HG03575 (cell line): Measurements from ENCODE around the gene RNF186.

Experiments
- ATAC-seq: cut with Tn5 transposase; IDR thresholded peaks from one replicate; pipeline ENCODE4 v1.9.1; 2021; ENCODE audit not compliant: unreplicated experiment, insufficient number of reproducible peaks, low FRiP score; ENCODE audit errors: extremely low read depth

RNF186 gene

GRCh38 chr1:19771350-19771749, 43.7 kb downstream of the RNF186 start:
- ATAC-seq: no peak

GRCh38 chr1:19770436-19771190, 44.5 kb downstream of the RNF186 start:
- no peak for ATAC-seq

- no peak for ATAC-seq
Observed at GRCh38 chr1:19769211-19769932, 45.7 kb downstream of the RNF186 start.

GRCh38 chr1:19768353-19769210, 46.5 kb downstream of the RNF186 start:
- ATAC-seq: no peak

- ATAC-seq: no peak
Observed at GRCh38 chr1:19765623-19766022, 49.5 kb downstream of the RNF186 start.

- no peak for ATAC-seq
Observed at GRCh38 chr1:19764848-19765247, 50.2 kb downstream of the RNF186 start.
